HepG2 (cell line): ENCODE data around the gene VASN. TPM values are rescaled to one million over a fixed set of nuclear protein-coding genes. Genes with fewer than 3 reads are reported as not detected.

Experiments
- DBP ChIP-seq: sonication (generic); formaldehyde crosslinking; IDR thresholded peaks from 2 replicates; pipeline ENCODE4 v1.4.0; 2020; ENCODE audit warnings: missing genetic modification reagents; ENCODE audit errors: not compliant biosample characterization
- HOXA7 ChIP-seq: sonication (generic); formaldehyde crosslinking; IDR thresholded peaks from 2 replicates; pipeline ENCODE4 v1.8.1; 2022; ENCODE audit warnings: mild to moderate bottlenecking, missing genetic modification reagents, moderate library complexity
- HOXD1 ChIP-seq: sonication (generic); formaldehyde crosslinking; IDR thresholded peaks from 2 replicates; pipeline ENCODE4 v1.5.0; 2020; ENCODE audit warnings: missing genetic modification reagents
- LCORL ChIP-seq, 2 experiments: fragments of 450-650 bp in 1 of 2; sonication (generic) in 1 of 2; formaldehyde crosslinking in 1 of 2; IDR thresholded peaks; 2 replicates each; pipeline versions ENCODE4 v1.5.0 to v1.6.1; 2017 to 2020; ENCODE audit warnings: antibody characterized with exemption in 1 of 2, missing genetic modification reagents in 1 of 2
- MLLT10 ChIP-seq: sonication (generic); formaldehyde crosslinking; IDR thresholded peaks from 2 replicates; pipeline ENCODE4 v1.4.0; 2020; ENCODE audit warnings: missing genetic modification reagents
- RFX5 ChIP-seq: IDR thresholded peaks from 2 replicates; pipeline ENCODE4 v1.6.1; 2011; ENCODE audit warnings: low read depth, low read length, improper control_type of control experiment
- SP1 ChIP-seq, 2 experiments: fragments of 450-650 bp in 1 of 2; sonication (generic) in 1 of 2; formaldehyde crosslinking in 1 of 2; IDR thresholded peaks; 2 replicates each; pipeline versions ENCODE4 v1.4.0 to v1.6.1; 2016 to 2020; ENCODE audit warnings: missing genetic modification reagents in 1 of 2
- SYNCRIP ChIP-seq: fragments of 200-400 bp; formaldehyde crosslinking; IDR thresholded peaks from 2 replicates; pipeline ENCODE4 v1.6.1; 2018; ENCODE audit warnings: mild to moderate bottlenecking, low read depth, low read length; ENCODE audit not compliant: insufficient read depth
- THAP11 ChIP-seq: IDR thresholded peaks from 2 replicates; pipeline ENCODE4 v1.6.1; 2016; ENCODE audit warnings: missing biosample characterization, missing genetic modification reagents
- TRAFD1 ChIP-seq: sonication (generic); formaldehyde crosslinking; IDR thresholded peaks from 2 replicates; pipeline ENCODE4 v1.5.1; 2020; ENCODE audit warnings: missing genetic modification reagents, mild to moderate bottlenecking, borderline replicate concordance
- YEATS4 ChIP-seq: sonication (generic); formaldehyde crosslinking; IDR thresholded peaks from 2 replicates; pipeline ENCODE4 v1.4.0; 2020; ENCODE audit warnings: missing genetic modification reagents, borderline replicate concordance
- ZBTB37 ChIP-seq: sonication (generic); formaldehyde crosslinking; IDR thresholded peaks from 2 replicates; pipeline ENCODE4 v1.4.0; 2020; ENCODE audit warnings: mild to moderate bottlenecking, missing genetic modification reagents
- ZBTB42 ChIP-seq: sonication (generic); formaldehyde crosslinking; IDR thresholded peaks from 2 replicates; pipeline ENCODE4 v1.5.0; 2020; ENCODE audit warnings: mild to moderate bottlenecking, missing genetic modification reagents
- ZNF232 ChIP-seq: sonication (generic); formaldehyde crosslinking; IDR thresholded peaks from 2 replicates; pipeline ENCODE4 v1.4.0; 2020; ENCODE audit warnings: missing genetic modification reagents, borderline replicate concordance
- ZNF367 ChIP-seq: sonication (generic); formaldehyde crosslinking; IDR thresholded peaks from 2 replicates; pipeline ENCODE4 v1.4.0; 2020; ENCODE audit warnings: missing genetic modification reagents, borderline replicate concordance
- ZNF430 ChIP-seq: sonication (generic); formaldehyde crosslinking; IDR thresholded peaks from 2 replicates; pipeline ENCODE4 v1.9.0; 2021; ENCODE audit warnings: mild to moderate bottlenecking, missing genetic modification reagents
- ZNF460 ChIP-seq: sonication (generic); formaldehyde crosslinking; IDR thresholded peaks from 2 replicates; pipeline ENCODE4 v1.5.1; 2020; ENCODE audit warnings: missing genetic modification reagents, mild to moderate bottlenecking, borderline replicate concordance
- ZNF569 ChIP-seq: sonication (generic); formaldehyde crosslinking; IDR thresholded peaks from 2 replicates; pipeline ENCODE4 v1.5.0; 2020; ENCODE audit warnings: mild to moderate bottlenecking, missing genetic modification reagents, moderate library complexity, borderline replicate concordance
- ZNF704 ChIP-seq: sonication (generic); formaldehyde crosslinking; IDR thresholded peaks from 2 replicates; pipeline ENCODE4 v1.8.1; 2023; ENCODE audit warnings: mild to moderate bottlenecking, inconsistent platforms, moderate library complexity, missing genetic modification reagents, borderline replicate concordance
- ZNF724P ChIP-seq: sonication (generic); formaldehyde crosslinking; IDR thresholded peaks from 2 replicates; pipeline ENCODE4 v1.8.0; 2022; ENCODE audit warnings: missing genetic modification reagents, borderline replicate concordance
- ZSCAN20 ChIP-seq: sonication (generic); formaldehyde crosslinking; IDR thresholded peaks from 2 replicates; pipeline ENCODE4 v1.4.0; 2020; ENCODE audit warnings: missing genetic modification reagents, mild to moderate bottlenecking, borderline replicate concordance
- polyA plus RNA-seq, 8 experiments: library from polyadenylated mRNA; depleted of rRNA in 3 of 8; stranded (reverse) in 7 of 8; unstranded in 1 of 8; fragments of >200 nt; fragmentation: Illumina TruSeq in 4 of 8; extraction: Trizol in 4 of 8; gene quantifications; 2 replicates each; pipeline versions ENCODE4 v1.2.1 to v1.2.3, GENCODE V29; 2011 to 2016; ENCODE audit warnings: low read depth in 4 of 8, missing spikeins in 1 of 8, mixed read lengths in 1 of 8; ENCODE audit not compliant: insufficient read depth in 1 of 8
- total RNA-seq, 5 experiments: library from RNA; depleted of rRNA; stranded (reverse); fragments of >200 nt; fragmentation: Illumina TruSeq; extraction: Trizol; gene quantifications; 2 replicates each; pipeline ENCODE4 v1.2.3, GENCODE V29; 2016; ENCODE audit warnings: low read depth in 1 of 5
- TF ChIP-seq, protein P1 (sequence below): fragments of 450-650 bp; IDR thresholded peaks from 2 replicates; pipeline ENCODE4 v1.6.1; 2016
- TF ChIP-seq, protein P2 (sequence below), 2 experiments: fragments of 450-650 bp in 1 of 2; sonication (generic) in 1 of 2; formaldehyde crosslinking; IDR thresholded peaks; 2 replicates each; pipeline versions ENCODE4 v1.5.0 to v1.8.0; 2020 to 2022; ENCODE audit warnings: mild to moderate bottlenecking in 1 of 2, missing genetic modification reagents in 1 of 2

The VASN gene
- total and polyA plus RNA-seq, 2 of the 13 experiments (the other 11 are each of a cell fraction or from before 2014, with no cell fraction given), result 8.4 to 18.2 TPM

DNA sequence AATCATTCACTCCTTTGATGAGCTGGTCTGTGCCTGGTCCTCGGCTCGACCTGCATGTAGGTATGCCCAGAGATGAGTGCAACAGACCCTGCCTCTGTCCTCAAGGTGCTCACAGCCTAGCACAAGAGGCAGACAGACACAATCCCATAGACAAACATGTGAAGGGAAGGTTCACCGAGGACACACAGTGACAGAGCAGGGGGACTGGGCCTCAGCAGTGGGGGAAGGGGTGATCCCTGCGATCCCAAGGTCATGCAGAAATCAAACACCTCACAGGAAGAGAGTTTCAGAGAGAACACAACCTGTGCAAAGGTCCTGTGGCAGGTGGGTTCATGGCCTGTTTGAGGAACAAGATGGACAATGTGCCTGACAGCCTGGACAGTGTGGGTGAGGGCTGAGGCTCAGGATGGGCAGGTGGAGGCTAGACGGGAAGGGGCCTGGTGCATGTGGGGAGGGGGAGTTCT is 4.2 kb upstream of the VASN start (continued):
- no peak for TF ChIP-seq SYNCRIP
- TF ChIP-seq HOXA7 (CRISPR knock-in tag), result no peak
- TF ChIP-seq THAP11 (CRISPR knock-in tag), result 0 out of 2 replicates have a peak, but pooled peaks have one; percentile 17
- TF ChIP-seq, protein P1, sequence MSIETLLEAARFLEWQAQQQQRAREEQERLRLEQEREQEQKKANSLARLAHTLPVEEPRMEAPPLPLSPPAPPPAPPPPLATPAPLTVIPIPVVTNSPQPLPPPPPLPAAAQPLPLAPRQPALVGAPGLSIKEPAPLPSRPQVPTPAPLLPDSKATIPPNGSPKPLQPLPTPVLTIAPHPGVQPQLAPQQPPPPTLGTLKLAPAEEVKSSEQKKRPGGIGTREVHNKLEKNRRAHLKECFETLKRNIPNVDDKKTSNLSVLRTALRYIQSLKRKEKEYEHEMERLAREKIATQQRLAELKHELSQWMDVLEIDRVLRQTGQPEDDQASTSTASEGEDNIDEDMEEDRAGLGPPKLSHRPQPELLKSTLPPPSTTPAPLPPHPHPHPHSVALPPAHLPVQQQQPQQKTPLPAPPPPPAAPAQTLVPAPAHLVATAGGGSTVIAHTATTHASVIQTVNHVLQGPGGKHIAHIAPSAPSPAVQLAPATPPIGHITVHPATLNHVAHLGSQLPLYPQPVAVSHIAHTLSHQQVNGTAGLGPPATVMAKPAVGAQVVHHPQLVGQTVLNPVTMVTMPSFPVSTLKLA, result no peak
- TF ChIP-seq ZNF569 (CRISPR knock-in tag), result no peak
- TF ChIP-seq, protein P2, sequence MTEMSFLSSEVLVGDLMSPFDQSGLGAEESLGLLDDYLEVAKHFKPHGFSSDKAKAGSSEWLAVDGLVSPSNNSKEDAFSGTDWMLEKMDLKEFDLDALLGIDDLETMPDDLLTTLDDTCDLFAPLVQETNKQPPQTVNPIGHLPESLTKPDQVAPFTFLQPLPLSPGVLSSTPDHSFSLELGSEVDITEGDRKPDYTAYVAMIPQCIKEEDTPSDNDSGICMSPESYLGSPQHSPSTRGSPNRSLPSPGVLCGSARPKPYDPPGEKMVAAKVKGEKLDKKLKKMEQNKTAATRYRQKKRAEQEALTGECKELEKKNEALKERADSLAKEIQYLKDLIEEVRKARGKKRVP (CRISPR knock-in tag; IDR thresholded peaks at IDR 0.05), result no peak
- no peak for TF ChIP-seq ZSCAN20 (CRISPR knock-in tag)
- TF ChIP-seq ZBTB42 (CRISPR knock-in tag), result no peak
- no peak for TF ChIP-seq ZNF460 (CRISPR knock-in tag)
- TF ChIP-seq ZNF724P, result no peak
- no peak for TF ChIP-seq ZNF232 (CRISPR knock-in tag)
- no peak for TF ChIP-seq HOXD1
- no peak for TF ChIP-seq TRAFD1
- TF ChIP-seq ZNF704 (CRISPR knock-in tag), result no peak
- TF ChIP-seq ZNF430 (CRISPR knock-in tag), result no peak
- no peak for TF ChIP-seq RFX5
- no peak for TF ChIP-seq MLLT10
- no peak for TF ChIP-seq LCORL (IDR thresholded peaks at IDR 0.05)
- TF ChIP-seq LCORL (CRISPR knock-in tag; IDR thresholded peaks at IDR 0.05), result peak; percentile 52; the same call in 1 of the 2 replicates
- no peak for TF ChIP-seq YEATS4 (CRISPR knock-in tag)
- TF ChIP-seq ZBTB37 (CRISPR knock-in tag), result no peak
- no peak for TF ChIP-seq SP1 (IDR thresholded peaks at IDR 0.05)
- TF ChIP-seq SP1 (CRISPR knock-in tag; IDR thresholded peaks at IDR 0.05), result no peak
- no peak for TF ChIP-seq DBP (CRISPR knock-in tag)
- no peak for TF ChIP-seq ZNF367 (CRISPR knock-in tag)
